Activated CD8-positive, alpha-beta T cell treated with anti-CD3 and anti-CD28 coated beads for 36 hours (primary cell): ENCODE results near the gene TMEM201. TPM values are rescaled to one million over a fixed set of nuclear protein-coding genes. Genes with fewer than 3 reads are reported as not detected.

Experiments used
- ATAC-seq: fragments of 200-7000 bp; cut with Tn5 transposase; one replicate; pipeline ENCODE4 v1.10.0; 2021; ENCODE audit warnings: mild to moderate bottlenecking, moderate library complexity
- CTCF ChIA-PET: fragments of 350-600 bp; sonication (Branson Sonifier 250); formaldehyde crosslinking; loops from one replicate; lab custom pipeline; 2021; ENCODE audit warnings: antibody characterized with exemption; lab: Charles Lee
- POLR2A ChIA-PET: fragments of 350-600 bp; sonication (Branson Sonifier 250); formaldehyde crosslinking; loops from one replicate; lab custom pipeline; 2021; ENCODE audit warnings: antibody characterized with exemption; lab: Charles Lee
- DNase-seq: peaks from one replicate; pipeline ENCODE4 v3.0.0-alpha.2; 2020
- H3K27ac Mint-ChIP-seq: one replicate; pipeline ENCODE4 v1.8.0; 2021; ENCODE audit warnings: mild to moderate bottlenecking, mixed read lengths
- H3K27me3 Mint-ChIP-seq: one replicate; pipeline ENCODE4 v1.8.0; 2021; ENCODE audit warnings: mixed read lengths
- H3K36me3 Mint-ChIP-seq: one replicate; pipeline ENCODE4 v1.8.0; 2021; ENCODE audit warnings: low read depth, mixed read lengths
- H3K4me1 Mint-ChIP-seq: one replicate; pipeline ENCODE4 v1.8.0; 2021; ENCODE audit warnings: low read depth, mixed read lengths
- H3K4me3 Mint-ChIP-seq: one replicate; pipeline ENCODE4 v1.8.0; 2021; ENCODE audit warnings: mild to moderate bottlenecking, moderate library complexity, mixed read lengths
- H3K9me3 Mint-ChIP-seq: one replicate; pipeline ENCODE4 v1.8.0; 2021; ENCODE audit warnings: mixed read lengths
- intact Hi-C: fragments of 100-400 bp; cut with micrococcal nuclease; formaldehyde crosslinking; loops from one replicate; pipeline ENCODE4 v1.10.0; 2022
- total RNA-seq, 2 experiments: library from RNA; stranded (reverse); gene quantifications; one replicate each; pipeline ENCODE4 v1.2.3, GENCODE V29; 2021
- TF ChIP-seq, protein P1 (sequence below): fragments of 200-600 bp; IDR thresholded peaks from one replicate; pipeline ENCODE4 v1.8.0; 2022; ENCODE audit warnings: antibody characterized with exemption, mild to moderate bottlenecking

TMEM201 gene
- total RNA-seq, 2 experiments from 2014 or later = 16.2 to 18.1 TPM

DNA sequence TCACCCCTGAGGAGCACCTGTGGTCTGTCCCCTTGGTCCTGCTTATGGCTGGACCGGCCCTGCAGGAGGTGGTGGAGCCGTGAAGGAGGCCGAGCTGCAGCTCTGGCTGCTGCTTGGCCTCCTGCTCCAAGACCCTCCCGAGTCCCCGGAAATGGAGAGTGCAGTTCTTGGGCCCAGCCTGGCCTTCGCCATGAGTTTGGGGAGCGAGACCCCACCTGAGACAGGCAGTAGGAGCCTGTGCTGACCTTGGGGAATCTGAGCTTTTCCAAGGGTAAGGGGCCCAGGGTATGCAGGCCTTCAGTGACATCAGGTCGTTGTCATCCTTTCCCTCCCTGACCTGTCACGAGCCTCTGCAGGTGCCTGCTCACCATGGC, 14.1 kb downstream of the TMEM201 start:
- Mint-ChIP-seq H3K36me3 (peaks cover 7% of the 10 kb centered on the region), H3K27me3 (no peaks in the 10 kb centered on the region), H3K4me1 (no peaks in the 10 kb centered on the region), H3K9me3 (no peaks in the 10 kb centered on the region), H3K27ac (no peak overlapping the region), H3K4me3 (no peak overlapping the region)
- ATAC-seq (no peak), DNase-seq (no peak)
- TF ChIP-seq, protein P1, sequence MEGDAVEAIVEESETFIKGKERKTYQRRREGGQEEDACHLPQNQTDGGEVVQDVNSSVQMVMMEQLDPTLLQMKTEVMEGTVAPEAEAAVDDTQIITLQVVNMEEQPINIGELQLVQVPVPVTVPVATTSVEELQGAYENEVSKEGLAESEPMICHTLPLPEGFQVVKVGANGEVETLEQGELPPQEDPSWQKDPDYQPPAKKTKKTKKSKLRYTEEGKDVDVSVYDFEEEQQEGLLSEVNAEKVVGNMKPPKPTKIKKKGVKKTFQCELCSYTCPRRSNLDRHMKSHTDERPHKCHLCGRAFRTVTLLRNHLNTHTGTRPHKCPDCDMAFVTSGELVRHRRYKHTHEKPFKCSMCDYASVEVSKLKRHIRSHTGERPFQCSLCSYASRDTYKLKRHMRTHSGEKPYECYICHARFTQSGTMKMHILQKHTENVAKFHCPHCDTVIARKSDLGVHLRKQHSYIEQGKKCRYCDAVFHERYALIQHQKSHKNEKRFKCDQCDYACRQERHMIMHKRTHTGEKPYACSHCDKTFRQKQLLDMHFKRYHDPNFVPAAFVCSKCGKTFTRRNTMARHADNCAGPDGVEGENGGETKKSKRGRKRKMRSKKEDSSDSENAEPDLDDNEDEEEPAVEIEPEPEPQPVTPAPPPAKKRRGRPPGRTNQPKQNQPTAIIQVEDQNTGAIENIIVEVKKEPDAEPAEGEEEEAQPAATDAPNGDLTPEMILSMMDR = no peak
- intact Hi-C loops = no loop called here
- ChIA-PET CTCF (interaction anchor here (1.0 kb wide), 1 partner anchor 13 kb away, joined by 3 read pairs; no protein-coding TSS in a partner anchor), POLR2A (interaction anchor here (0.8 to 1.8 kb wide), 2 partner anchors 8 to 10 kb away, joined by 3 to 5 read pairs; no protein-coding TSS in a partner anchor)

DNA sequence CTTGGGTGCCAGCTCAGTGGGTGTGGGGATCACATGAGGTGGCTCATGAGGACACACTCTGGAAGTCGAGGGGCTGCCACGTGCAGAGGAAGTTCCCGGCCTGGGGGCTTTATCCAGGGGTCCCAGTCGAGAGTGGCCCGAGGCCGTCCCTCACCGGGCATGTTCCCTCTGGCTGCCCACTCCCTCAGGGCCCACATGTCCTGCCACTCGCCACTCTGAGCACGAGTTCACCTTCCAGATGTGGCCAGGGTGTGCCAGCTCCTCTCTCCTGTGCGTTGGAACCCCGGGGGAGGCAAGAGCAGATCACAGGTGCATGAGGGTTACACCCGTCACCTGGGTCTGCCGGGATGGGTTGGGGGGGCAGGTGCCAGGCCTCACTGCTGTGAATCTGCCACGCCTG, 14.6 kb downstream of the TMEM201 start:
- Mint-ChIP-seq H3K9me3 (no peaks in the 10 kb centered on the region), H3K4me1 (no peaks in the 10 kb centered on the region), H3K36me3 (peaks cover 7% of the 10 kb centered on the region), H3K27ac (no peak overlapping the region), H3K27me3 (no peaks in the 10 kb centered on the region), H3K4me3 (no peak overlapping the region)
- intact Hi-C loops = no loop called here
- CTCF ChIA-PET = interaction anchor here (0.7 kb wide), 1 partner anchor 12 kb away, joined by 3 read pairs; no protein-coding TSS in a partner anchor
- no peak for DNase-seq
- TF ChIP-seq, protein P1 = no peak
- POLR2A ChIA-PET = interaction anchor here (1.8 kb wide), 1 partner anchor 10 kb away, joined by 5 read pairs; no protein-coding TSS in a partner anchor
- ATAC-seq = no peak

DNA sequence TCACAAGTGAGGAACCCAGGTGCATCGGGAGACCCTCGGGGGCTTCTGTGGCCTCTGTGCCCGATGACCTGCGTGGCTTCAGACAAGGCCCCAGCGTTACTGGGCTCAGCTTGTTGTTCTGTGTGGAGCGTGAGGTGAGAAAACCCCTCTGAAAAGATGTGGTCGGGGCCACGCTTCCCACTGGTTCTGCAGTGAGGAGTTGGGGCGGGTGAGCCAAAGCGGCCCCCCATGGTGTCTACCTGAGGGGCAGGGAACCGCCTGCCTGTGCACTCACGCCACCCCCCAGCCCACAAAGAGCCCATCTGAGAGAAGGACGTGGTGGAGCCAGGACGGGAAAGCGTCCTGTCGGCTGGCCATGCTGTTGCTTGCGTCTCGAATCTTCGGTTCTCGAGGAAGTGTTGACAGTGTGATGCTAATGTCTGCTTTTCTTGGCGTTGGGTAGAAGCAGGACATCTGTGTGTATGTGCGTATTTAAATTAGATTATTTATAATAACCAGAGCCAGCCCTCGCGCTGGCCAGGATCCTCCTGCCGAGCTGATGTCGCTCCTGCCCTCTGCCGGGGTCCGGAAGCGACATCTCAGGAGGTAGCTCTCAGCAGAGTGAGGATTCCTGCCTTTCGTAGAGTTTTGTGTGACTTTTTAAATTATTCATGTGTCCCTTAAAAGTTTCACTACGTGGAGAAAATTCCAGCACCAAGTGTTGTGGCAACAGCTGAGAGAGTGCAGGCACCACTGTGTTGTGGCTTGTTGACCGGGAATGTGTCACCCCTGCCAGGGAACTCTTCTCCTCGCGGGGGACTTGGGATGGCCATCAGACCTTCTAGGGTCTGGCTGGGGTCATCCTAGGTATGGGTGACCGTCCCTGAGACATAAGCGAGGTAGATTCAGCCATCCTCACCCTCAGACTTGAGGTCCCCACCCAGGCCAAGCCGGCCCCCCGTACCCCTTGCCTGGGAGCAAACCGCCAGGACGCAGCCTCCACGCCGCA, 15.3 kb downstream of the TMEM201 start:
- DNase-seq = no peak
- Mint-ChIP-seq H3K36me3 (peaks cover 7% of the 10 kb centered on the region), H3K4me3 (no peak overlapping the region), H3K9me3 (no peaks in the 10 kb centered on the region), H3K4me1 (no peaks in the 10 kb centered on the region), H3K27ac (no peak overlapping the region), H3K27me3 (no peaks in the 10 kb centered on the region)
- ATAC-seq = no peak
- TF ChIP-seq, protein P1 = no peak
- ChIA-PET CTCF (interaction anchor here (0.7 kb wide), 1 partner anchor 12 kb away, joined by 3 read pairs; no protein-coding TSS in a partner anchor), POLR2A (interaction anchor here (1.8 kb wide), 1 partner anchor 11 kb away, joined by 5 read pairs; no protein-coding TSS in a partner anchor)
- intact Hi-C loops = no loop called here

DNA sequence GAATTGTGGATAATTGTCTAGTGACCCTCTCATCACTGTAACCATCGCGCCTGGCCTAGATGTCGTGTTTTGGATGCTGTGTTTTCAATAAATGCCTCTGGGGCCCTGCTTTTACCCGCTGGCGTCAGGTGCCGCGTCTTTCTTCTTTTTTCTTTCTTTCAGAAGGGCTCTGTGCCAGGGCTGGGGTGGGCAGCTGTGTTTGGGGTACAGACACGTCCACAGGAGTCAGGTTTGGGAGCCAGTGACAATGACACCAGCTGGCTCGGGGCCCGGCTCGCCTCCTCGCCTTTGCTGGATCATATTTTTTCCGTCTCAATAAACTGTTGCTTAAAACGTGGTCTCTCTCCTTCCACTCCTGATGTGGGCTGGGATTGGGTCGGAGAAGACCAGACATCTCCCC, 16.1 kb downstream of the TMEM201 start:
- intact Hi-C loops = no loop called here
- H3K27me3 Mint-ChIP-seq = no peaks in the 10 kb centered on the region

More for the DNA sequence above, 16.1 kb downstream of the TMEM201 start:
- DNase-seq (no peak), ATAC-seq (no peak)
- Mint-ChIP-seq H3K4me1 (no peaks in the 10 kb centered on the region), H3K4me3 (no peak overlapping the region), H3K9me3 (no peaks in the 10 kb centered on the region), H3K36me3 (peaks cover 5% of the 10 kb centered on the region), H3K27ac (no peak overlapping the region)
- ChIA-PET POLR2A (no interaction called here), CTCF (no interaction called here)
- TF ChIP-seq, protein P1 = no peak
